HL-60 (cell line): ENCODE measurements around the gene MYO5B.

ENCODE experiments used
- DNase-seq, 2 experiments: peaks; one replicate each; pipeline ENCODE4 v3.0.0-alpha.2; 2010 to 2020; ENCODE audit warnings: low read depth in 1 of 2, low spot score in 1 of 2
- H3K27ac ChIP-seq: fragments of 250-450 bp; sonication (Bioruptor Pico); replicated peaks from 2 replicates; pipeline ENCODE4 v1.5.1; 2020; ENCODE audit warnings: mild to moderate bottlenecking, moderate library complexity
- H3K27me3 ChIP-seq: fragments of 250-450 bp; sonication (Bioruptor Pico); 2 replicates; pipeline ENCODE4 v1.5.1; 2021; ENCODE audit warnings: mild to moderate bottlenecking, moderate library complexity; ENCODE audit not compliant: insufficient read depth, poor library complexity, severe bottlenecking
- H3K4me3 ChIP-seq: replicated peaks from 2 replicates; pipeline ENCODE4 v1.5.1; 2011; ENCODE audit warnings: mild to moderate bottlenecking, control low read depth, low read length; ENCODE audit not compliant: insufficient read depth
- CTCF ChIP-seq: IDR thresholded peaks from one replicate; pipeline ENCODE4 v1.5.1; 2011; ENCODE audit warnings: low read length, control low read depth, inconsistent platforms; ENCODE audit not compliant: insufficient read depth
- GABPA ChIP-seq: IDR thresholded peaks from 2 replicates; pipeline ENCODE4 v1.6.1; 2012; ENCODE audit warnings: low read depth
- POLR2AphosphoS5 ChIP-seq: IDR thresholded peaks from 2 replicates; pipeline ENCODE4 v1.6.1; 2012; ENCODE audit warnings: low read depth
- REST ChIP-seq: IDR thresholded peaks from 2 replicates; pipeline ENCODE4 v1.6.1; 2012; ENCODE audit warnings: low read depth; ENCODE audit not compliant: insufficient replicate concordance
- SPI1 ChIP-seq: IDR thresholded peaks from 2 replicates; pipeline ENCODE4 v1.6.1; 2012; ENCODE audit warnings: low read depth, mild to moderate bottlenecking, borderline replicate concordance

The MYO5B gene

GRCh38 chr18:50158866-50159653, 35.9 kb downstream of the MYO5B start:
- no peak for DNase-seq
- TF ChIP-seq CTCF, result no peak
- no peak for TF ChIP-seq SPI1
- no peak for TF ChIP-seq POLR2AphosphoS5
- TF ChIP-seq GABPA, result no peak
- TF ChIP-seq REST, result no peak

GRCh38 chr18:50155406-50155805, 39.5 kb downstream of the MYO5B start:
- Histone ChIP-seq H3K4me3 (no peak overlapping the region), H3K27ac (no peak overlapping the region), H3K27me3 (peaks cover 2% of the 10 kb centered on the region)
- TF ChIP-seq SPI1 (no peak), REST (no peak), GABPA (no peak), POLR2AphosphoS5 (no peak), CTCF (no peak)
- no peak for DNase-seq

More at GRCh38 chr18:50158866-50159653, 35.9 kb downstream of the MYO5B start:
- Histone ChIP-seq H3K27ac (no peak overlapping the region), H3K27me3 (peaks cover 17% of the 10 kb centered on the region), H3K4me3 (no peak overlapping the region)

- TF ChIP-seq SPI1 (no peak), GABPA (no peak), REST (no peak), POLR2AphosphoS5 (no peak), CTCF (no peak)
- no peak for DNase-seq
- H3K27ac ChIP-seq, result no peak overlapping the region
- H3K4me3 ChIP-seq, result no peak overlapping the region
- H3K27me3 ChIP-seq, result no peaks in the 10 kb centered on the region
Observed at GRCh38 chr18:50154420-50154819, 40.5 kb downstream of the MYO5B start.
